Thyroid gland (tissue), 4 donors: ENCODE results near the gene MOV10.

Source experiments
- POLR2A ChIP-seq, 2 donors: fragments of 450-650 bp; IDR thresholded peaks; one replicate each; pipeline ENCODE4 v1.6.1; 2017; ENCODE audit warnings: antibody characterized with exemption in 2 of 2, mild to moderate bottlenecking in 2 of 2, moderate library complexity in 1 of 2
- TF ChIP-seq, protein P1 (sequence below), 6 experiments: fragments of 200-600 bp in 3 of 6; fragments of 450-650 bp in 3 of 6; sonication (generic) in 3 of 6; IDR thresholded peaks; one replicate each; pipeline ENCODE4 v1.5.1; 2016 to 2019; ENCODE audit warnings: antibody characterized with exemption in 6 of 6, mild to moderate bottlenecking in 2 of 6, inconsistent platforms in 1 of 6, moderate library complexity in 1 of 6

DNA sequence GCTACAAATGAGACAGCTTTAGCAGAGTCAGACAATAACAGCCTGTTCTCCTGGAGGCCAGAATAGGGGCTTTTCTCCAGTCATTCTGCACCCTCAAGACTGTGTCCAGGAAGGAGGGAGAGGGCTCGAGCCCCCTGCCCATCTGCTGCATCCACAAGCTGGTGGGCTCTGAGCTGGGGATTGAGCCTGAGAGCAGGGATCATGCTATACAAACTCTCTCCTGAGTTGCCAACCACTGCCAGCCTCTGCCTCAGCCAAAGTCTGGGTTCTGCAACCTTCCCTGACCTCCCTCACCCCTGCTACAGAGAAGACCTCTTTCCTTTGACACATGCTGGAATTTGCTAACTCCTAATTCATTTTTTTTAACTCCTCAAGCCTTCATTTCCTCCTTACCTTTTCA lies 55.5 kb downstream of the MOV10 start:
- TF ChIP-seq, protein P1, sequence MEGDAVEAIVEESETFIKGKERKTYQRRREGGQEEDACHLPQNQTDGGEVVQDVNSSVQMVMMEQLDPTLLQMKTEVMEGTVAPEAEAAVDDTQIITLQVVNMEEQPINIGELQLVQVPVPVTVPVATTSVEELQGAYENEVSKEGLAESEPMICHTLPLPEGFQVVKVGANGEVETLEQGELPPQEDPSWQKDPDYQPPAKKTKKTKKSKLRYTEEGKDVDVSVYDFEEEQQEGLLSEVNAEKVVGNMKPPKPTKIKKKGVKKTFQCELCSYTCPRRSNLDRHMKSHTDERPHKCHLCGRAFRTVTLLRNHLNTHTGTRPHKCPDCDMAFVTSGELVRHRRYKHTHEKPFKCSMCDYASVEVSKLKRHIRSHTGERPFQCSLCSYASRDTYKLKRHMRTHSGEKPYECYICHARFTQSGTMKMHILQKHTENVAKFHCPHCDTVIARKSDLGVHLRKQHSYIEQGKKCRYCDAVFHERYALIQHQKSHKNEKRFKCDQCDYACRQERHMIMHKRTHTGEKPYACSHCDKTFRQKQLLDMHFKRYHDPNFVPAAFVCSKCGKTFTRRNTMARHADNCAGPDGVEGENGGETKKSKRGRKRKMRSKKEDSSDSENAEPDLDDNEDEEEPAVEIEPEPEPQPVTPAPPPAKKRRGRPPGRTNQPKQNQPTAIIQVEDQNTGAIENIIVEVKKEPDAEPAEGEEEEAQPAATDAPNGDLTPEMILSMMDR (IDR thresholded peaks at IDR 0.05), result no peak
- TF ChIP-seq POLR2A (IDR thresholded peaks at IDR 0.05), result no peak
